SIG-M5 treated with dmso at 0.1 percent for 504 hours (cell line): Measurements from ENCODE around the gene DNAI1.

Experiments
- DNase-seq: peaks from one replicate; lab custom pipeline; 2025; ENCODE audit not compliant: unreplicated experiment; lab: John Stamatoyannopoulos, UW

DNAI1 gene

DNA sequence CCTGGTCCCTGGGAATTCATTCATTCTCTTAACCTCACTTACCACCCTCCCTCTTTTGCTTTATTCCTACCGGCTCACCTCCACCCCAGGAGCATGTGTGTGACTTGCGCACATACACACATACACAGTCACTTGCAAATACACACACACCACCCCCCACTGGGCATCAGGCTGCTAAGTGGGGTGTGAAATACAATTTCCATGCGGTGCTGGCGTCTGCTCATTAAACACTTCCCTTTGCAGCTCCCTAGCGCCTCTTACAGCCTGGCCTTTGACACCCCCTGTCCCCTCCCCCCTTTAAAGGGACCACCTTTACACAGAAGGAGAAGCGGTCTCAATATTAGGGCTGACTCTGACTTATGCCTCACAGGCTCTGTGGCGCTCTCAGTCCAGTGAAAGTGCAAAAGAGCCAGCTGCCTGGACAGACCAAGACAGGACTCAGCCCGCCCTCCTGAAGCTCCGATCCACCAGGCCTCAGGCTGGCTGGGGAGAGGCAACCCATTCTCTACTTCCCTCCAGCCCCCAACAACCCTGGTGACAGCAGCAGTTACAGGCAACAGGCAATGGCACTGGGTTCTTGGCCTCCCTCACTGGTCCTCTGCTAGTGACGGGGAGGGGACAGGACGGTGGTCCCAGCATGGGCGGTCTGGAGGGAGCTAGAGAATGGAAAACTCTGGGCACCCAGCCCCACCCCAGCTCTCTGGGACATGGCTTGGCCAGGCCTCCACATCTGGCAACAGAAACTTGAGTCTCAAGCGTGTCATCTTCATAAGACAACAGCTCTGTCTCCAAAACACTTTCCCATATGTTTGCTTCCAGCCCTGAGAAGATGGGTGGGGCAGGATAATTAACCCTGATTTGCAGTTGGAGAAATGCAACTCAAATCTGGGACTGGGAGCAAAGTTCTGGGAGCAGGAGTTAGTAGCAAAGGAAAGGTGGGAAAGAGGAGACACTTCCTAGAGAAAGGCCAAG, 52.2 kb downstream of the DNAI1 start:
- DNase-seq, result no peak

DNA sequence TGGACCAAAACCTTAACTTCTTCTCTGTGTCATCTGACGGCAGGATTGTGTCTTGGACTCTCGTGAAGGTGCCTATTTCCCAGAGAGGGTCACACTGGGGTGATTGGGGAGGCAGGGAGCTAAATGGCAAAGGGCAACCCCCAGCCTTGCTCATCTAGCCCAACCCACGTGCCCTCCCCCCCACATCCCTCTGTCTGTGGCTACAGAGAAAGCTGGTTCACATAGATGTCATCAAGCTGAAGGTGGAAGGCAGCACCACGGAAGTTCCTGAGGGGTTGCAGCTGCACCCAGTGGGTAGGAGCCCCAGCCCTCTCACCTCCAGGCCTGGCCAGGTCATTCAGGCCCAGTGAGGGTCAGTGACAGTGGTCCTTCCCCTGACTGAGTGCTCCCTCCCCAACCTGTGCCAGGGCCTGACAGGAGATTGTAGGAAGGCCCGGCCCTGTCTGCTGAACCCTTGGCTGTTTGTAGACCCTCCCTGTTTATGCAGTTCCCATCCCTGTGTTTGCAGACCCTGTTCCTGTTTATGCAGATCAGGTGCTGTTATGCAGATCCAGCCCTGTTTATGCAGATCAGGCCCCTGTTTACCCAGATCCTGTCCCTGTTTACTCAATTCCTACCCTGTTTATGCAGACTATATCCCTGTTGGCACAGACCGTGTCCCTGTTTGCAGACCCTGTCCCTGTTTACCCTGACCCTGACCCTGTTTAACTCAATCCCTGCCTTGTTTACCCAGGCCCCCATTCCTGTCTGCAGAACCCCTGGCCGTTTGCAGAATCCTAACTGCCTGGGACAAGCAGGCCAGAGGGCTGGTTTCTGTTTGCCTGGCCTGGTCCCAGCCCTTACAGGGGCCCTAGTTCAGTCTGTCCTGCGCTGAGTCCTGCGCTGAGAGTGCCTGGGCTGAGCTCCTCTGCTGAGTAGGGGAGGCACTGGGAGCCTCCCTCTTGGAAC, 53.8 kb downstream of the DNAI1 start:
- DNase-seq, result no peak

DNA sequence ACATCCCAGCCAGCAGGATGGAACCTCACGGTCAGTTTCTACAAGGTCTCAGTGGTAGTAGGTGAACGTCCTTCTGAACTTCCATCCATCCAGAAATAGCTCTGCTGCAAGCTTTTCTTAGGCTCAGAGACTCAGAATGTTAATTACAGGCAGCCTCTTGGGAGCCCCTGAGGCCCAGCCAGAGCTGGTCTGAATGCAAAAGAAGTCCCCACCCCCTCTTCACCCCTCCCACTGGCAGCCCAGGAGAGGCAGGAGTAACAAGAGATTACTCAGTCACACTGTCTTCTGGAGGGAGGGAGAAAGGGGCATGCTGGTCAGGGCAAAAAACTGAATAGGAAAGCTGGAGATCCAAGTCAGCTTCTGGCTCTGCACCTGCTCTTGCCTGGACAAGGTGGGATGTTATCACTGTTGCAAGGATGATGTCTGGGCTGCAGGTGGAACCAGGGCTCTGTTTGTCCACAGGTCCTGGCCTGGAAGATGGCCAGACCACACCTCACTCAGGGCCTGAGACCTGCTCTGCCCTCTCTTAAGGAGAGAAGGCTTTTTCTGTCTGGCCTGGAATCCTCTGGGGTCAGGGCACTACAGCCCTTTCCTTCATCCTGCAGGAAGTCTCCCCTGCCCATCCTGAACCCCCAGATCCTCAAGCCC, 55.1 kb downstream of the DNAI1 start:
- DNase-seq, result no peak

DNA sequence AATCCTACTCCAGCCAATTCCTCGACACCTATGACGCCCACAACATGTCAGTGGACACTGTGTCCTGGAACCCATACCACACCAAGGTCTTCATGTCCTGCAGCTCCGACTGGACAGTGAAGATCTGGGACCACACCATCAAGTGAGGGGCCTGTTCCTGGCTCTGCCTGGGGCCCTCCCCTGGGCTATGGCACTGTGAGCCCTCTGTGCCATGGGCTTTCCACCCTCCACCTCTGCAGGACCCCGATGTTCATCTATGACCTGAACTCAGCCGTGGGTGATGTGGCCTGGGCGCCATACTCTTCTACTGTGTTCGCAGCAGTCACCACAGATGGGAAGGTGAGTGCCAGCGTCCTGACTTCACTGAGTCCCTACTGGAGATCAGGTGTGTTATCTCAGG, 55.8 kb downstream of the DNAI1 start:
- DNase-seq, result no peak

DNA sequence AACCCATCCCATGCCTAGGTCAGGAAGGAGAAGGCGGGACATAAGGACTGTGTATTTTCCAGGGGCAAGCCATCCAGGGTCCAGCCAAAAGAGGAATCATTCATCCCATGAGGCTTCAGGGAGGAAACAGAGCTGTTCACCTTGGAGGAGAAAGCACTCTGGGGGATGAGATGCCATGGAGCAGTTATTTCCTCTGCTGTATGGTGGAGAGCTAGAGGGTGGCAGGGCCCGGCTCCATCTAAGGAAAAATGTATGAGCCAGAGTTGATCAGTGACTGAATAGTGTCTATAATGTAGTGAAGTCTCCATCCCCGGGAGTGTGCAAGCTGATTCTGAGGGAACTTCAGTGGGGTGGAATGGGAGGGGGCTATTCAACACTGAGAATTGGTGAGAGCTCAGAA, 56.2 kb downstream of the DNAI1 start:
- DNase-seq, result no peak

DNA sequence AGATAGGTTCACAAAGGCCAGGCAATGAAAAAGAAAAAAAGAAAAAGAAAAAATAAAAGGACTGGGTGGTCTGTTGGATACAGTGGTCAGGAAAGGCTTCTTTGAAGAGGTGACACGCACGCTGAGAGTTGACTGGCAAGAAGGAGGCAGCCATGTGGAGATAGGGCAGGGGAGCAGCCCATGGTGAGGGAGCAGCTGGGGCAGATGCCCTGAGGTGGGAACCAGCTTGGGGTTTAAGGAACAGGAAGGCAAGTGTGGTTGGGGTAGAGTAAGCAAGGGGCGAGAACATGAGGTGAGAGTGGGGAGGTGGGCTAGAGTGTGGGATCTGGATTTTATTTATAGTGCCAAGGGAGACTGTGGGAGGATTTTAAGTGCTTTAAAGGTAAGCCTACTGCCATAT, 57.4 kb downstream of the DNAI1 start:
- no peak for DNase-seq

DNA sequence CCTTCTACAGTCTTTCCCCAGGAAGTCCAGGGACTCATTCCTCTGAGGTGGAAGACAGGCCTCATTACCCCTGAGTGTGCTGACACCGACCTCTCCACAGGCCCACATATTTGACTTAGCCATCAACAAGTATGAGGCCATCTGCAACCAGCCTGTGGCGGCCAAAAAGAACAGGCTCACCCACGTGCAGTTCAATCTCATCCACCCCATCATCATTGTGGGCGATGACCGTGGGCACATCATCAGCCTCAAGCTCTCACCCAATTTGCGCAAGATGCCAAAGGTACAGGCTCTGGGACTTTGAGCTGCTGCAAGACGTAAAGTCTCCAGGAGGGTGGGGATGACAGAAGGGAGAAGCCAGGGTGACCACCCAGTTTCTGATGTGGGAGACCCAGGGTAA, 58.6 kb downstream of the DNAI1 start:
- DNase-seq, result no peak

DNA sequence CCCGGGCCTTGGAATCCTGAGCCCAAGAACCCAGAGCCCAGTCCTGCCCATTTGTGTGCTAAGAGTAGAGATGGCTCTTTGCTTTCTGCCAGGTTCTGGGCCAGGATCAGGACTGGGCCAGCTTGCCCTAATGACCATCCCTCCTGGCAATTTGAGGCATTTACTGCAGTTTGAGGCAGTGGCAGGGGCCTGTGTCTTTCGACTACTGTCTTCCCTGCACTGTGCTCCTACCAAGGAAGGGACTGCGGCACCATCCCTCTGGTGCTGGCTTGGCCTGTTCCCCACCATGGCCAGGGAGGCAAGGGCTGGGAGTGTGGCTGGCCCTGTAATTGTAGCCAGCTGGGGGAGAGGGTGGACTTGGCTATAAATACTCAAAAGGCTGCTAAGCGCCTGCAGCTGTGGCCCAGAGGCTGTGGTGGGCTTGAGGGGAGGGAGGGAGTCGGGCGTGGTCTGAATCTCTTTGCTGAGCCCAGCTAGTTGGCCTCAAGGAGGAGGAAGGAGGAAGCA, 59.6 kb downstream of the DNAI1 start:
- DNase-seq, result no peak

DNA sequence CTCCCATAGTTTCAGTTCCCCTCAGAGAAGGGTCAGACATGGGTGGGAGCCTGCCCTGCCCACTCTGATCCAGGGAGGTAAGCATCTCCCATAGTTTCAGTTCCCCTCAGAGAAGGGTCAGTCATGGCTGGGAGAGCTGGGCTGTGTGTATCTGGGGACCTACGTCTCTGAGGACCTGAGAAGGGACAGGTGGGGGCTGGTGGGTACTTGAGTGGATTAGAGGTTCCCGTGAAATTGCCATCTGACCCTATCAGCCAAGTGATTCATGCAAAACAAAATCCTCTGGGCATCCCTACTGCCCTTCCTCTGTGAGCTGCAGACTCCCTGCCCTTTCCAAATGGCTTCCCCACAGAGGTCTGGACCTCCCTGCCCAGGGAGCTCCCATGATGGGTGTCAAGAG, 60.3 kb downstream of the DNAI1 start:
- no peak for DNase-seq

DNA sequence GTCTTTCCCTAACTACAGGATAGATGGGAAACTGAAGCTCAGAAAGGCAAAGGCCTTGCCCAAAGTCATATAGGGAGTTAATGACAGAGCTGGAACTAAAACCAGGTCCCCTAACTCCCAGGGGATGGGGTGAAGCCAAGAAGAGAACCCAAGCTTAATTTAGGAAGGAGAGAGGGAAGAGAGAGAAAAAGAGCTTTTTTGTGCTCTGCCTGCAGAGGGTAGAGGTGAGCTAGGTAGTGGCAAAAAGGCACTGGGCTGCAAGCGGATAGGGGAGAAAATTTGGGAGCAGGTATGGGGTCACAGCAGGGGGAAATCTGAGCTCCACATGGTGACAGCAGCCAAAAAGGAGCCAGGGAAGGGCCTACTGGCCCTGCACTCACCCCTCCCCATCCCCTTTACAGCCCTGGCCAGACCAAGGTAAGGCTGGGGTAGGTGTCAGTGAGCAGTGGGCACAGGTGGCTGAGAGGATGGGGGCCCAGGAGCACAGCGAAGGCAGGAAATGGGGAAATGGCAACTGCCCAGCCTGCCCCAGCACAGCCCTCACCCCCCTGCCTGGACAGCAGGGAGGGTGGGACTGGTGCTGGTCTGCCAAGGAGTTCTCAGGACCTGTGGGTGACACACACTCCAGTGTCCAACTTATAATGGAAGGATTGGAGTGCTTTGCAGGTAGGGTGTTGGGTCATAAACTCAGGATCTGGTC, 60.9 kb downstream of the DNAI1 start:
- no peak for DNase-seq

DNA sequence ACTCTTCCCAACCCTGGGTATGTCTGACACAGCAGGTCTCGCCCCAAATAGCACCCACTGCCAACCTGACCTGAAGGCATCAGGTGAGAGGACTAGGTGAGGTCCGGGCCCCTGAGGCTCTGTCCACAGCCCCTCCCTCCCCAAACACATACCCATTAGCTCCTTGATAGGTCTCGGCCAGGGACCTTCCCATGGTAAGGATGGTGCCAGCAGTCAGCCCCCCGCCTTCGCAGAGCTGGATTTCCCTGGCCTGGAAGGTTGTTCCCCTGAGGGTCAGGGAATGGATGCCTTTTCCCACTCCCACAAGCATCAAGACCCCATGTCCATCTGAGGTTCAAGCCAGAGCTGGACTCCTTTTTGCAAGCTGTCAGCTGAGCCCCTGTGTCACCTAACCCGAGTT, 61.5 kb downstream of the DNAI1 start:
- DNase-seq, result no peak

DNA sequence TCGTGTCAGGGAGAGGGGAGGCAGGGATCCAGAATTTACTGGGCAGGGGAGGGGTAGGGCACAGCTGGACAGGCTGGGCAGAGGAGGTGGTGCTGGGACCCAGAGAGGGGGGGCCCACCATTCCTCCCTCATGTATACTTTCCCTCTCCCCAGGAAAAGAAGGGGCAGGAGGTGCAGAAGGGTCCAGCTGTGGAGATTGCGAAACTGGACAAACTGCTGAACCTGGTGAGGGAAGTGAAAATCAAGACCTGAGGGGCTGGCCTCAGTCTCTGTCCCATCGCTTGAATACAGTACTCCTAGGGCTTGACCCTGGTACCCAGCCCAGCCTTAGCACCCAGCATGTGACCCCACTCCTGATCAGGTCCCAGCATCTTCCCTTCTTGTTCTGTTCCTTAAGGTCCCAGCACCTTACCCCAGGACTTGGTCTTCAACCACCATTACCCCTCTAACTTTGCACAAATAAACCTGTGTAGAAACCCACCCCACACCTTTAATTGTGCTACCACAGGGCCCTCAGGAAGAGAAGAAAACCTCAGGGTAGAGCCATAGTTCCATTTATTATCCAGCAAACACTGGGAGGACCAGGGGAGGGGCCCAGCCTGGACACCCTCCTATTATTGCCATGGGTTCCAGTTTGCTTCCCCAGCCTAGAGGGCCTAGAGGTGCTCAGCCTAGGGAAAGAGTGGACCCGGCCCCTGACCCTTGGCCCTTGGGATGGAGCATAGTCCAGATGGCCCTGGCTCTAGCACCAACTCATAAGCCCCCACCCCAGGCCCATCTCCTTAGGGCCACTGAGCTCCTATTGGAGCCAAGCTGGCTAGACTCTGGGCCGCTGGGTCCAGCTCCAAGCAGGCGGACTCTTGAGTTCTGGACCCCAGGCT, 62.1 kb downstream of the DNAI1 start:
- DNase-seq, result no peak

DNA sequence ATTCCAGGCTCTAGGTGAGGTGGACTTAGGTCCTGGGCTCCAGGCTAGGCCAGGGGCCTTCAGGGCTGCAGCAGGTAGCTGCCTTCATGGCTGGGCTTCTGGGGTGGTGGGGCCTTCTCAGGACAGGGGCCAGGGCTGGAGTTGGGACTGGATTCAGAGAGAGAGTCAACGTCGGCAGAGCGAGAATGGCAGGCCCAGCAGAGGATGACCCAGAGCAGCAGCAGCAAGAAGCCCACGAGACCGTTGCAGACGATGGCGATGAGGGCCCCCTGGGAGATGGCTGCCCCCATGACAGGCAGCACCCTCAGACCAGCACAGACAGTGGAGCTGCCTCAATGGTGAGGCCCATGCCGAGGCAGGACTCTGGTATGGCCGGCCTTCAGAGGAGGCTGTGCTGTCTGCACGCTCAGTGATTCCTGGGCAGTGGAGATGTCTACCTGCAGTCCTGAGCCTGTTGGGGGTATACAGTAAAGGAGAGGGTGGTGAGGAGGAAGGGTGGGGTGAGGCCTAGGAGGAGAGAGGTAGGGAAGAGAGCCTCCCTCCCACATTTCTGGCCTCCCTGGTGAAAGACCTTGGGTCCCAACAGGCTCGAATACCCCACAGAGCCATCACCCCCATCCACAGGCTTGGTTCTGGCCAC, 62.9 kb downstream of the DNAI1 start:
- no peak for DNase-seq

DNA sequence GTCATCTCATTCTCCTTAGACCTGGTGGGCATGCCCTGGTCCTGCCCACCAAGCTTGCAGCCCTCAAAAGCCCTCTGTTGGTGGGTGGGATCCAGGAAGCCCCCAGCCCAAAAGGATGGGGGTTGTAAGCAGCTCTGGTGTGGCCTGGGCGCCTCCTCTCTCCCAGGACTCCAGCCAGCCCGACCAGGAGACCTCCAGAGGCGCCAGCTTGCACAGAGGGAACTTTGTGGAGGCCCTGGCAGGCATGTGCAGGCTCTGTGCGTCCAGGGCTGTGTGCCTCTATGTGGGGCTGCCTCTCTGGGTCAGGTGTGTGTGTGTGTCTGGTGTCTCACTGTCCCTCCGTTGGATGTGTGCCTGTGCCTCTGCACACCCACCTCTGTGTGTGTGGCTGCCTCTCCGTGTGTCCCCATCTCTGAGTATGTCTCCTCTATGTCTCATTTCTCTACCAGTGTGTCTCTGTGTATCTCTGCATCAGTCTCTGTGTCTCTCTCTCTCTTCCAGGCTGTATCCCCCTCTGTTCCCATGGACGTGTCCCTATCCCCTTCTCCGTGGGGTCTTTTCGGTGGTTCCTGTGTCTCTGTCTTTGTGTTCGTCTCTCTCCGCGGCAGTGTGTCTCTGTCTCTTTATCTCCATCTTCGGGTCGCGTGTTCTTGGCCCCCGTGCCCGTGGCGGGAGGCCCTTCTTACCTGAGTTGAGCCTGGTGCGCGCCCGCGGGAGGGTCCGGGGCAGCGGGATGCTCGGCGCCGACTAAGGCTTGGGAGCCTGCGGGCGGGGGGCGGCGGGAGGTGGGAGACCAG, 63.7 kb downstream of the DNAI1 start:
- DNase-seq, result no peak

DNA sequence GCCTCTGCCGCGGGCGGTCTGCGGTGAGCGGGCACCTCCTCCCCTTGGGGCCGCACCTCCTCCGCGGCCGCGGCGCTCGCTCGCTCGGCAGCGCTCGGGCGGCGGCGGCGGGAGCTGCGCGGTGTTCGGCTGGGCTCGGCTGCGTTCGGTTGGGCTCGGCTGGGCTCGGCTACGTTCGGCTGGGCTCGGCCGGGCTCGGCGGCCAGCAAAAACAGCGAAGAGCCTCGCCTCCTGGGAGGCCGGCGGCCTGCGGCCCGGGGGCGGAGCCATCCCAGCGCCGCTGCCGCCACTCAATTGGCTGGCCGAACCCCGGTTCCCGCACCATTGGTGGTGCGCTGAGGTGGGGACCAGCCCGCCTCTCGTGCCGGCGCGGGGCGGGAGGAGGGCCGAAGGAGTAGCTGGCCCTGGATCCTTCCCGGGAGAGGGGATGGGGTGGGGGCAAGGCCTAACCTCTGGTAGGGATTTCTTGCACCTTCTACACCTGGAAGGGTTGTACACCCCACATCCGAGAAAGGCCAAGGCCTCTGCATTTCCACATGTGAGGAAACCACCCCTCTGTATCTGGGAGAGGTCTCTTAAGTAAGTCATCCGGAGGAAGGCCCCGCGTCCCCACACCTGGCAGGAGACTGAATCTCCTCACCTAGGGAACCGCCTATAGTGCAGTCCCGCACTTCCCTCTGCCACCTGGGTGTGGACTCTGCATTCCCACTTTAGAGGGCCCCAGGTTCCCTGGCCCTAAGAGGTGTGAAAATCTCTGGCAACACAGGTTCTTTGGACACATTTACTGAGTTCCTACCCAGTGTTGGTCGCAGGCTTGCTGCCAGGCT, 64.6 kb downstream of the DNAI1 start, which contains the start of gene ENHO:
TSS of gene ENHO (minus strand) at position 20 of the 827 bp plus-strand sequence. CDS start 1,295 bp downstream, outside the sequence.
- DNase-seq, result peak; percentile 72

DNA sequence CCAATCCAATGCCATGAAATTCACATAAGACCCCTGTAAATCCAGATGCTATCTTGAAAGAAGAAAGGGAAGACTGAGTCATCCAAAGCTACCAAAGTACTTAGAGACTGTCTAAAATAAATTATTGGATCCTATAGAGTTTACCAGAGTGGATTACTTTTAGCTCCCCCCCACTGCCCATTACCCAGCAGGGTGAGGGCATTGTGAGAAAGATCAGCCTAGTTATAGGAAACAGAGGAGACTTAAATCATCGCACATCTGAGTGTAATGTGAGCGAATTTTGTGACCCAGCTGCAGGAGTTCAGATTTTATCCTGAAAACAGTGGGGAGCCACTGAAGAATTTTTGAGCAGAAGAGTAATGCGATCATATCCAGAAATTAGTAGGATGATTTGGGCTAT, 65.7 kb downstream of the DNAI1 start:
- no peak for DNase-seq

DNA sequence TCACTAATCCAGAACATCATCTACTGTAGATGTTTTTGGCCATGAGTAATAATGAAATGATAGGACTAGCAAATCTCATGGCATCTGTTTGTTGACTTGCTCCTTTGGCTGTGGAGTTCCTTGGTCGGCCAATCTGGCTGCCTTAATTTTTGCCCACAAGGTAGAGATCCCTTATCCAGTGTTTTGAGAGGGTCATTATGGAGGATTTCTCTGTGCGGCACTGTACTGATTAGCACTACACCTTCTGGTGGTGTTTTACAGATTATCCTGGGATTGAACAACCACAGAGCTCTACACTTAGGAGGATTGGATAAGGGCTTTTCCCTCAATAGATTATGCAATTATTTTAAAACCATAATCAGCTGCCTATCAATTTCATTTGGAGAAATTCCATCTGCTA, 67.4 kb downstream of the DNAI1 start:
- DNase-seq, result no peak
